ENCODE results near the gene CAB39. TPM values are rescaled to one million over a fixed set of nuclear protein-coding genes. Genes with fewer than 3 reads are reported as not detected.

CAB39 gene
- total and polyA plus RNA-seq, 7 donors, result 60.2 to 128 (median 72.2) TPM

DNA sequence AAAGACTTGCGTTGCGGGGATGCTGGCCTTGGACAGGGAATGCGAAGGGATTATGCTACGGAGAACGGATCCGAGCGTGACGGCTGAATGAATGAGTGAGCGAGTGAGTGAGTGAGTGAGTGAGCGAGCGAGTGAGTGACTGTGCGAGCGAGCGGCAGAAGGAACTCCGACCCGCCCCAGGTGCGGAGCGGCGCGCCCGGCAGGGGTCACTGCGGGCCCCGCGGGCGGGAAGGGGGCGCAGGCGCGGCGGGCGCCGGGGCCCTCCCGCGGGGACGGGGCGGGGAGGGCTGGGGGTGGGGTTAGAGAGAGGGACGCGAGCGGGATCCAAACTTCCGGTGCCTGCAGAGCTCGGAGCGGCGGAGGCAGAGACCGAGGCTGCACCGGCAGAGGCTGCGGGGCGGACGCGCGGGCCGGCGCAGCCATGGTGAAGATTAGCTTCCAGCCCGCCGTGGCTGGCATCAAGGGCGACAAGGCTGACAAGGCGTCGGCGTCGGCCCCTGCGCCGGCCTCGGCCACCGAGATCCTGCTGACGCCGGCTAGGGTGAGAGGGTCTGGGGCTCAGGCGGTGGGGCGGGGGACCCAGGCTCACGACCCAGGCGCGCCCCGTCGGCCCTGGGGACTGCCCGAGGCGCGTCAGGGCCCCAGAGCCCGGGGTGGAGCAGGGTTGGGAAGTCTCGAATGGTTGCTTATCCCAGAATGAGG lies 152.1 kb downstream of the CAB39 start, which contains the start of gene ITM2C:
Gene ITM2C (plus strand): TSS at position 338 of the 702 bp plus-strand sequence. CDS start 84 bp downstream, at position 422.
- TF ChIP-seq EP300 (IDR thresholded peaks at IDR 0.05) (no peak), POLR2AphosphoS5 (IDR thresholded peaks at IDR 0.05) (peak; percentile 76 to 94 (median 90)), POLR2A (IDR thresholded peaks at IDR 0.05) (peak; percentile 61 to 67)
- TF ChIP-seq, protein P1, sequence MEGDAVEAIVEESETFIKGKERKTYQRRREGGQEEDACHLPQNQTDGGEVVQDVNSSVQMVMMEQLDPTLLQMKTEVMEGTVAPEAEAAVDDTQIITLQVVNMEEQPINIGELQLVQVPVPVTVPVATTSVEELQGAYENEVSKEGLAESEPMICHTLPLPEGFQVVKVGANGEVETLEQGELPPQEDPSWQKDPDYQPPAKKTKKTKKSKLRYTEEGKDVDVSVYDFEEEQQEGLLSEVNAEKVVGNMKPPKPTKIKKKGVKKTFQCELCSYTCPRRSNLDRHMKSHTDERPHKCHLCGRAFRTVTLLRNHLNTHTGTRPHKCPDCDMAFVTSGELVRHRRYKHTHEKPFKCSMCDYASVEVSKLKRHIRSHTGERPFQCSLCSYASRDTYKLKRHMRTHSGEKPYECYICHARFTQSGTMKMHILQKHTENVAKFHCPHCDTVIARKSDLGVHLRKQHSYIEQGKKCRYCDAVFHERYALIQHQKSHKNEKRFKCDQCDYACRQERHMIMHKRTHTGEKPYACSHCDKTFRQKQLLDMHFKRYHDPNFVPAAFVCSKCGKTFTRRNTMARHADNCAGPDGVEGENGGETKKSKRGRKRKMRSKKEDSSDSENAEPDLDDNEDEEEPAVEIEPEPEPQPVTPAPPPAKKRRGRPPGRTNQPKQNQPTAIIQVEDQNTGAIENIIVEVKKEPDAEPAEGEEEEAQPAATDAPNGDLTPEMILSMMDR (IDR thresholded peaks at IDR 0.05), result peak in 1 of 4 experiments; percentile 35
- no peaks in the 10 kb centered on the region for H3K27me3 ChIP-seq
- no peaks in the 10 kb centered on the region for H3K36me3 ChIP-seq
- peaks cover 0 to 51% (median 47%) of the 10 kb centered on the region in 4 donors for H3K4me1 ChIP-seq
- peak within 1 kb of the TSS; percentile 66 to 84 (median 78) for H3K4me3 ChIP-seq
- no peaks in the 10 kb centered on the region for H3K9me3 ChIP-seq
- peak within 1 kb of the TSS; percentile 71 to 88 (median 82) for H3K27ac ChIP-seq
- 1% methylated on average over 76 of the region's 76 CpGs for WGBS, 2 donors
- peak; percentile 84 for DNase-seq
- intact Hi-C loops (cut with DNase I), result loop anchor here (2.0 to 5.0 kb wide), 4 partner anchors 16 to 152 kb away; partner anchors contain the start of gene CAB39

- WGBS, 2 donors, result 1% methylated on average over 24 of the region's 24 CpGs
Observed at GRCh38 chr2:230865307-230865765, 152.7 kb downstream of the CAB39 start.

DNA sequence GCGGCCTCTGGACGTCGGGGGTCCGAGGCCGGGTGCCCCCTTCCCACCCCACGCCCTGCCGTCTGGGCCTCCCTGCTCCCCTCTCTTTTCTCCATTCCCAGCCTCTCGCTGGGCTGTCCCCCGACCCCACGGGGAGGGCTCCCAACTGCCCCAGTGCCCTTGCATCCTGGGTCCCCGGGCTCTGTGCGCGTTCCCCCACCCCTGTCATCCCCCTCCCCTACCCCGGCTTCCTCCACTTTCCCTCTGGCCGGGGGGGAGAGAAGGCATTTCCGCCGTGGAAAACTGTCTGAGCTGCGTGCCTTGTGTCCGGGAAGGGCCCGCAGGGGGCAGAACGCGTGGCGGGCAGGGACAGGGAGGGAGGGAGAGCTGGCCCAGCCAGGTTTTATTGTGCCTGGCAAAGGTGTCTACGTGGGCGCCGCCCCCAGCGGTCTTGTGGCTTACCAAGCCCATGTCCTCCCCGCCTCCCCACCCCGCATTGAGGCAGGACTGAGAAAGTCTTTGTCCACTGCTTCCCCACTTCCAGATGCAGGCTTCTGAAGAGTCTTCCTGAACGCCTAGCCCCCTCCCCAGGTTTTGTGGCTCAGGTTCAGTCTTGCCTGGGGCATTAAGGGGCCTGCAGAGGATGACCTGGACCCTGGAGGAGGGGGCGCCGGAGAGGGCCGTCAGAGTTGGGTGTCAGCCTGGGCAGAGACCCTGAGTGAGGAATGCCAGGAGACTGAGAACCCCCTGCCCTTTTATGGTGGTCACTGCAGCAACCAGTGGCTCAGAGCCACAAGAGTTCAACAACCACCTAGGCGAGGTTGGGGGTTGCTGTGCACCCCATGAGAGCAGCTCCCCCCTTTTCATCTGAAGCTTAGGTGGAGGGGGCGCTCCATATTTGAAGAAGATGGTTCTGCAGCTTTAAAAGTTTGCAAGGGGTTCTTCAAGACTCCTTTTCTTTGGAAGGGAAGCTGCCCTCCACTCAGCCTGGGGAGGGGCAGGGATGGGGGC lies 153.4 kb downstream of the CAB39 start:
- no peaks in the 10 kb centered on the region for H3K36me3 ChIP-seq
- H3K4me3 ChIP-seq, result peak overlapping the region; percentile 66 to 84 (median 78)
- no peaks in the 10 kb centered on the region for H3K27me3 ChIP-seq
- WGBS, 2 donors, result 4 to 10% methylated on average over 35 of the region's 35 CpGs
- no peaks in the 10 kb centered on the region for H3K9me3 ChIP-seq
- peaks cover 0 to 64% (median 60%) of the 10 kb centered on the region in 4 donors for H3K4me1 ChIP-seq
- no peak for TF ChIP-seq POLR2AphosphoS5 (IDR thresholded peaks at IDR 0.05)
- TF ChIP-seq EP300 (IDR thresholded peaks at IDR 0.05), result no peak
- TF ChIP-seq, protein P1 (IDR thresholded peaks at IDR 0.05), result peak in 1 of 4 experiments; percentile 35
- peak in 1 of 2 donors; percentile 28 for TF ChIP-seq POLR2A (IDR thresholded peaks at IDR 0.05)
- intact Hi-C loops (cut with DNase I), result loop anchor here (2.0 to 5.0 kb wide), 3 partner anchors 17 to 154 kb away; partner anchors contain the start of gene CAB39
- DNase-seq, result no peak
- peak overlapping the region; percentile 71 to 88 (median 82) for H3K27ac ChIP-seq

More at GRCh38 chr2:230865307-230865765, 152.7 kb downstream of the CAB39 start:
- Histone ChIP-seq H3K4me1 (peaks cover 0 to 57% (median 53%) of the 10 kb centered on the region in 4 donors), H3K36me3 (no peaks in the 10 kb centered on the region), H3K4me3 (peak overlapping the region; percentile 66 to 84 (median 78)), H3K27ac (peak overlapping the region; percentile 71 to 88 (median 82)), H3K27me3 (no peaks in the 10 kb centered on the region), H3K9me3 (no peaks in the 10 kb centered on the region)
- intact Hi-C loops (cut with DNase I), result loop anchor here (2.0 to 5.0 kb wide), 3 partner anchors 17 to 153 kb away; partner anchors contain the start of gene CAB39
- TF ChIP-seq POLR2AphosphoS5 (IDR thresholded peaks at IDR 0.05) (no peak), POLR2A (IDR thresholded peaks at IDR 0.05) (no peak), EP300 (IDR thresholded peaks at IDR 0.05) (no peak)
- TF ChIP-seq, protein P1 (IDR thresholded peaks at IDR 0.05), result no peak
- no peak for DNase-seq

- Histone ChIP-seq H3K27me3 (no peaks in the 10 kb centered on the region), H3K4me1 (peaks cover 0 to 73% (median 69%) of the 10 kb centered on the region in 4 donors), H3K36me3 (no peaks in the 10 kb centered on the region), H3K4me3 (peak overlapping the region in 3 of 4 donors; percentile 11 to 80 (median 76)), H3K9me3 (no peaks in the 10 kb centered on the region), H3K27ac (peak overlapping the region; percentile 71 to 88 (median 82))
- intact Hi-C loops (cut with DNase I), result loop anchor here (5.0 kb wide), 2 partner anchors 45 to 155 kb away; partner anchors contain the start of gene CAB39
- TF ChIP-seq EP300 (IDR thresholded peaks at IDR 0.05) (no peak), POLR2AphosphoS5 (IDR thresholded peaks at IDR 0.05) (peak in 3 of 4 donors; percentile 34 to 66 (median 46)), POLR2A (IDR thresholded peaks at IDR 0.05) (no peak)
- TF ChIP-seq, protein P1 (IDR thresholded peaks at IDR 0.05), result no peak
- no peak for DNase-seq
- WGBS, 2 donors, result 11 to 29% methylated on average over 13 of the region's 13 CpGs
Observed at GRCh38 chr2:230866756-230867523, 154.3 kb downstream of the CAB39 start.
